Tibial nerve (tissue), 3 donors: ENCODE data around the gene C2orf81.

Source experiments
- CTCF ChIP-seq, 5 experiments: fragments of 200-600 bp in 3 of 5; fragments of 450-650 bp in 2 of 5; sonication (generic) in 3 of 5; IDR thresholded peaks; one replicate each; pipeline ENCODE4 v1.5.1; 2016 to 2019; ENCODE audit warnings: antibody characterized with exemption in 5 of 5, mild to moderate bottlenecking in 3 of 5, moderate library complexity in 2 of 5
- POLR2A ChIP-seq, 2 donors: fragments of 450-650 bp; IDR thresholded peaks; one replicate each; pipeline ENCODE4 v1.6.1; 2017; ENCODE audit warnings: antibody characterized with exemption in 2 of 2, mild to moderate bottlenecking in 2 of 2, moderate library complexity in 2 of 2

- TF ChIP-seq CTCF (IDR thresholded peaks at IDR 0.05) (no peak), POLR2A (IDR thresholded peaks at IDR 0.05) (no peak)
Measured at GRCh38 chr2:74396149-74396548, 25.3 kb downstream of the C2orf81 start.
